WTC11 (cell line): ENCODE results near the gene TACC2. TPM values are rescaled to one million over a fixed set of nuclear protein-coding genes. Genes with fewer than 3 reads are reported as not detected.

Experiments
- ATAC-seq: fragments of 200-7000 bp; cut with Tn5 transposase; 2 replicates; pipeline ENCODE4 v1.10.0; 2021; ENCODE audit warnings: mild to moderate bottlenecking, moderate library complexity
- CTCF ChIA-PET: fragments of 300-600 bp; sonication (Branson Sonifier 250); formaldehyde crosslinking; loops from one replicate; lab custom pipeline; 2021; ENCODE audit warnings: antibody characterized with exemption; lab: Charles Lee
- POLR2A ChIA-PET: fragments of 350-600 bp; sonication (Branson Sonifier 250); formaldehyde crosslinking; loops from one replicate; lab custom pipeline; 2021; ENCODE audit warnings: antibody characterized with exemption; lab: Charles Lee
- DNase-seq: peaks from one replicate; pipeline ENCODE4 v3.0.0; 2021; ENCODE audit warnings: low spot score
- H3K27ac Mint-ChIP-seq: 2 replicates; pipeline ENCODE4 v1.8.0; 2021; ENCODE audit warnings: mixed read lengths
- H3K27me3 Mint-ChIP-seq: 2 replicates; pipeline ENCODE4 v1.8.0; 2021; ENCODE audit warnings: low read depth, mild to moderate bottlenecking, moderate library complexity, mixed read lengths
- H3K36me3 Mint-ChIP-seq: 2 replicates; pipeline ENCODE4 v1.8.0; 2021; ENCODE audit warnings: mixed read lengths
- H3K4me1 Mint-ChIP-seq: 2 replicates; pipeline ENCODE4 v1.8.0; 2022; ENCODE audit warnings: mixed read lengths
- H3K4me3 Mint-ChIP-seq: 2 replicates; pipeline ENCODE4 v1.8.0; 2021; ENCODE audit warnings: mild to moderate bottlenecking, moderate library complexity, mixed read lengths
- H3K9me3 Mint-ChIP-seq: 2 replicates; pipeline ENCODE4 v1.8.0; 2021; ENCODE audit warnings: mixed read lengths
- AFF4 ChIP-seq: sonication (generic); formaldehyde crosslinking; IDR thresholded peaks from 2 replicates; pipeline ENCODE4 v1.8.1; 2023; ENCODE audit warnings: mild to moderate bottlenecking, missing genetic modification reagents, borderline replicate concordance
- AR ChIP-seq: fragments of 250-450 bp; sonication (Bioruptor Pico); IDR thresholded peaks from 2 replicates; pipeline ENCODE4 v1.9.0; 2021; ENCODE audit warnings: mild to moderate bottlenecking
- ESRRA ChIP-seq: sonication (generic); formaldehyde crosslinking; IDR thresholded peaks from 2 replicates; pipeline ENCODE4 v1.8.1; 2022; ENCODE audit warnings: mild to moderate bottlenecking, missing genetic modification reagents, borderline replicate concordance
- FOXP1 ChIP-seq: sonication (generic); formaldehyde crosslinking; IDR thresholded peaks from 2 replicates; pipeline ENCODE4 v1.8.0; 2022; ENCODE audit warnings: missing genetic modification reagents, mild to moderate bottlenecking, moderate library complexity, borderline replicate concordance
- GRHL2 ChIP-seq: fragments of 250-450 bp; sonication (Bioruptor Pico); IDR thresholded peaks from 2 replicates; pipeline ENCODE4 v1.8.0; 2022; ENCODE audit warnings: mild to moderate bottlenecking, moderate library complexity; ENCODE audit not compliant: insufficient replicate concordance, severe bottlenecking
- GTF2I ChIP-seq: fragments of 250-450 bp; sonication (Bioruptor Pico); conservative IDR thresholded peaks from 2 replicates; pipeline ENCODE4 v1.4.0; 2021; ENCODE audit warnings: mild to moderate bottlenecking
- HMGXB4 ChIP-seq: sonication (generic); formaldehyde crosslinking; IDR thresholded peaks from 2 replicates; pipeline ENCODE4 v1.8.1; 2023; ENCODE audit warnings: mild to moderate bottlenecking, moderate library complexity, missing genetic modification reagents
- JUN ChIP-seq: sonication (generic); formaldehyde crosslinking; IDR thresholded peaks from 2 replicates; pipeline ENCODE4 v1.8.0; 2023; ENCODE audit warnings: mild to moderate bottlenecking, missing genetic modification reagents
- PRDM15 ChIP-seq: sonication (generic); formaldehyde crosslinking; IDR thresholded peaks from 2 replicates; pipeline ENCODE4 v1.8.0; 2022; ENCODE audit warnings: missing genetic modification reagents
- RORB ChIP-seq: fragments of 250-450 bp; sonication (Bioruptor Pico); IDR thresholded peaks from 2 replicates; pipeline ENCODE4 v1.9.0; 2021; ENCODE audit warnings: mild to moderate bottlenecking
- TCF7 ChIP-seq: sonication (generic); formaldehyde crosslinking; IDR thresholded peaks from 2 replicates; pipeline ENCODE4 v1.8.0; 2022; ENCODE audit warnings: mild to moderate bottlenecking, low read depth, missing genetic modification reagents, moderate library complexity
- TEAD4 ChIP-seq: sonication (generic); formaldehyde crosslinking; IDR thresholded peaks from 2 replicates; pipeline ENCODE4 v1.8.0; 2022; ENCODE audit warnings: mild to moderate bottlenecking, missing genetic modification reagents
- TP53 ChIP-seq: sonication (generic); formaldehyde crosslinking; IDR thresholded peaks from 2 replicates; pipeline ENCODE4 v1.8.1; 2023; ENCODE audit warnings: mild to moderate bottlenecking, missing genetic modification reagents
- USF1 ChIP-seq: sonication (generic); formaldehyde crosslinking; IDR thresholded peaks from 2 replicates; pipeline ENCODE4 v1.8.0; 2022; ENCODE audit warnings: mild to moderate bottlenecking, missing genetic modification reagents
- ZBTB21 ChIP-seq: sonication (generic); formaldehyde crosslinking; IDR thresholded peaks from 2 replicates; pipeline ENCODE4 v1.8.1; 2023; ENCODE audit warnings: mild to moderate bottlenecking, missing genetic modification reagents, borderline replicate concordance
- ZNF263 ChIP-seq: sonication (generic); formaldehyde crosslinking; IDR thresholded peaks from 2 replicates; pipeline ENCODE4 v1.8.1; 2022; ENCODE audit warnings: low read depth, mild to moderate bottlenecking, moderate library complexity, missing genetic modification reagents
- ZNF512 ChIP-seq: sonication (generic); formaldehyde crosslinking; IDR thresholded peaks from 2 replicates; pipeline ENCODE4 v1.8.1; 2022; ENCODE audit warnings: missing genetic modification reagents, borderline replicate concordance
- ZSCAN18 ChIP-seq: fragments of 250-450 bp; sonication (Bioruptor Pico); IDR thresholded peaks from 2 replicates; pipeline ENCODE4 v2.1.2; 2022; ENCODE audit warnings: mild to moderate bottlenecking, moderate library complexity
- total RNA-seq: library from RNA; stranded (reverse); gene quantifications from 3 replicates; pipeline ENCODE4 v1.2.3, GENCODE V29; 2021

The TACC2 gene
- total RNA-seq, 1 experiment from 2014 or later = 28.9 TPM

- TF ChIP-seq PRDM15 (no peak), RORB (no peak), ZNF512 (CRISPR knock-in tag) (no peak), TEAD4 (CRISPR knock-in tag) (no peak)
Measured at GRCh38 chr10:122086416-122087240, 97.7 kb downstream of the TACC2 start (continued).

- no peaks in the 10 kb centered on the region for H3K36me3 Mint-ChIP-seq
- no peak for DNase-seq
- ChIA-PET POLR2A (no interaction called here), CTCF (no interaction called here)
- H3K4me1 Mint-ChIP-seq = no peaks in the 10 kb centered on the region
- no peak for ATAC-seq
- TF ChIP-seq AR (CRISPR knock-in tag) = no peak
- TF ChIP-seq TEAD4 (CRISPR knock-in tag) = no peak
- TF ChIP-seq TP53 (CRISPR knock-in tag) = no peak
- TF ChIP-seq ZNF263 (CRISPR knock-in tag) = no peak
- no peak for TF ChIP-seq ESRRA (CRISPR knock-in tag)
- no peak for TF ChIP-seq USF1 (CRISPR knock-in tag)
- no peak for TF ChIP-seq FOXP1 (CRISPR knock-in tag)
- TF ChIP-seq GTF2I = no peak
- no peak for TF ChIP-seq JUN
- TF ChIP-seq TCF7 (CRISPR knock-in tag) = no peak
- no peak for TF ChIP-seq ZBTB21 (CRISPR knock-in tag)
- no peak for TF ChIP-seq GRHL2 (CRISPR knock-in tag)
- no peak for TF ChIP-seq AFF4 (CRISPR knock-in tag)
- TF ChIP-seq HMGXB4 (CRISPR knock-in tag) = no peak
- no peak for TF ChIP-seq ZSCAN18 (CRISPR knock-in tag)
- H3K4me3 Mint-ChIP-seq = no peak overlapping the region
- H3K27ac Mint-ChIP-seq = no peak overlapping the region
- no peaks in the 10 kb centered on the region; the same call in 1 of the 2 replicates for H3K27me3 Mint-ChIP-seq
- H3K9me3 Mint-ChIP-seq = no peaks in the 10 kb centered on the region
Measured at GRCh38 chr10:122087436-122087835, 98.5 kb downstream of the TACC2 start.
